NCI-H526 treated with DMSO at 0.1 percent for 48 hours (cell line): Measurements from ENCODE around the gene SLC8A3.

ENCODE experiments used
- DNase-seq: peaks from one replicate; lab custom pipeline; 2025; lab: John Stamatoyannopoulos, UW

The SLC8A3 gene

GRCh38 chr14:69996216-69996615 lies 192.5 kb downstream of the SLC8A3 start:
- no peak for DNase-seq
